HCT116 (cell line): ENCODE data around the gene RPGRIP1. TPM values are rescaled to one million over a fixed set of nuclear protein-coding genes. Genes with fewer than 3 reads are reported as not detected.

ENCODE experiments used
- ATAC-seq: fragments of 200-7000 bp; cut with Tn5 transposase; 2 replicates; pipeline ENCODE4 v1.9.1; 2020; ENCODE audit warnings: mild to moderate bottlenecking, moderate library complexity
- BruUV-seq: library from RNA; stranded (reverse); fragments of 400-500 nt; replicated peaks from 2 replicates; lab custom pipeline; 2021; lab: Mats Ljungman, UMichigan
- CTCF ChIA-PET: fragments of 300-600 bp; sonication (Branson Sonifier 250); formaldehyde crosslinking; loops from one replicate; lab custom pipeline; 2021; ENCODE audit warnings: antibody characterized with exemption; lab: Charles Lee
- POLR2A ChIA-PET: fragments of 300-600, 350-600 bp; sonication (Branson Sonifier 250); formaldehyde crosslinking; loops from one replicate; lab custom pipeline; 2021; ENCODE audit warnings: antibody characterized with exemption; lab: Charles Lee
- RAD21 ChIA-PET, 2 experiments: fragments of 300-600 bp; sonication (Branson Sonifier 250); formaldehyde crosslinking; loops; one replicate each; lab custom pipeline; 2023; ENCODE audit warnings: low total read pairs in 2 of 2; ENCODE audit not compliant: uncharacterized antibody in 2 of 2, unreplicated experiment in 2 of 2, low non-redundant PET in 1 of 2; lab: Charles Lee
- DNase-seq: peaks from one replicate; pipeline ENCODE4 v3.0.0-alpha.2; 2010; ENCODE audit warnings: low read depth, low spot score
- H2AFZ ChIP-seq: fragments of 200-600 bp; shearing (Covaris generic), sonication (generic); 2 replicates; pipeline ENCODE4 v1.6.1; 2017; ENCODE audit warnings: low read depth, mixed run types, mixed read lengths, antibody characterized with exemption, low read length; ENCODE audit not compliant: poor library complexity, severe bottlenecking
- H3K27ac ChIP-seq: 2 replicates; pipeline ENCODE4 v1.5.1; 2012; ENCODE audit warnings: low read depth, low read length
- H3K27me3 ChIP-seq: fragments of 200-600 bp; sonication (generic); 2 replicates; pipeline ENCODE4 v1.6.1; 2016; ENCODE audit warnings: mixed run types, low read length, mixed read lengths; ENCODE audit not compliant: insufficient read depth
- H3K36me3 ChIP-seq, 2 experiments: fragments of 200-500 bp in 1 of 2; fragments of 200-600 bp in 1 of 2; sonication (Bioruptor generic) in 1 of 2; sonication (generic) in 1 of 2; 2 replicates each; pipeline versions ENCODE4 v1.5.1 to v1.6.1; 2014 to 2016; ENCODE audit warnings: low read length in 2 of 2, inconsistent platforms in 1 of 2, mixed read lengths in 1 of 2, mixed run types in 1 of 2; ENCODE audit not compliant: insufficient read depth in 2 of 2, control insufficient read depth in 1 of 2
- H3K4me1 ChIP-seq, 2 experiments: fragments of 200-600 bp in 1 of 2; sonication (generic) in 1 of 2; 2 replicates each; pipeline versions ENCODE4 v1.5.1 to v1.6.1; 2012 to 2017; ENCODE audit warnings: low read length in 2 of 2, inconsistent platforms in 1 of 2, mild to moderate bottlenecking in 1 of 2, mixed read lengths in 1 of 2, mixed run types in 1 of 2, moderate library complexity in 1 of 2; ENCODE audit not compliant: insufficient read depth in 2 of 2, control insufficient read depth in 1 of 2
- H3K4me2 ChIP-seq: fragments of 200-600 bp; sonication (generic); 2 replicates; pipeline ENCODE4 v1.6.1; 2017; ENCODE audit warnings: mixed run types, low read length, mixed read lengths
- H3K4me3 ChIP-seq, 2 experiments: fragments of 200-600 bp in 1 of 2; sonication (generic) in 1 of 2; replicated peaks in 1 of 2; 2 replicates each; pipeline ENCODE4 v1.5.1; 2011 to 2016; ENCODE audit warnings: low read length in 2 of 2, control low read depth in 1 of 2, low read depth in 1 of 2, mild to moderate bottlenecking in 1 of 2, mixed read lengths in 1 of 2, mixed run types in 1 of 2
- H3K79me2 ChIP-seq: fragments of 200-600 bp; sonication (generic); 2 replicates; pipeline ENCODE4 v1.6.1; 2017; ENCODE audit warnings: mild to moderate bottlenecking, mixed run types, low read length, moderate library complexity, mixed read lengths; ENCODE audit not compliant: insufficient read depth
- H3K9ac ChIP-seq: fragments of 200-600 bp; sonication (generic); 2 replicates; pipeline ENCODE4 v1.6.1; 2016; ENCODE audit warnings: low read length, mixed read lengths
- H3K9me2 ChIP-seq: fragments of 200-600 bp; sonication (generic), shearing (Covaris generic); 2 replicates; pipeline ENCODE4 v1.6.1; 2017; ENCODE audit warnings: mixed run types, mild to moderate bottlenecking, moderate library complexity; ENCODE audit not compliant: insufficient read depth
- H3K9me3 ChIP-seq, 2 experiments: fragments of 200-500 bp in 1 of 2; fragments of 200-600 bp in 1 of 2; sonication (Bioruptor generic) in 1 of 2; sonication (generic) in 1 of 2; 2 replicates each; pipeline ENCODE4 v1.6.1; 2014 to 2017; ENCODE audit warnings: low read length in 2 of 2, mixed read lengths in 2 of 2, inconsistent platforms in 1 of 2, low read depth in 1 of 2, mild to moderate bottlenecking in 1 of 2, mixed run types in 1 of 2, moderate library complexity in 1 of 2; ENCODE audit not compliant: control insufficient read depth in 1 of 2, insufficient read depth in 1 of 2
- H4K20me1 ChIP-seq: fragments of 200-600 bp; sonication (generic), shearing (Covaris generic); 2 replicates; pipeline ENCODE4 v1.6.1; 2017; ENCODE audit warnings: mixed run types, mild to moderate bottlenecking, moderate library complexity; ENCODE audit not compliant: insufficient read depth
- CBX3 ChIP-seq: IDR thresholded peaks from 2 replicates; pipeline ENCODE4 v1.6.1; 2012; ENCODE audit warnings: low read depth
- CEBPB ChIP-seq: IDR thresholded peaks from 2 replicates; pipeline ENCODE4 v1.6.1; 2012; ENCODE audit warnings: low read depth
- EGR1 ChIP-seq: IDR thresholded peaks from 2 replicates; pipeline ENCODE4 v1.6.1; 2012; ENCODE audit warnings: low read depth
- ELF1 ChIP-seq: IDR thresholded peaks from 2 replicates; pipeline ENCODE4 v1.6.1; 2012; ENCODE audit warnings: low read depth, borderline replicate concordance
- EZH2phosphoT487 ChIP-seq: fragments of 200-600 bp; IDR thresholded peaks from 2 replicates; pipeline ENCODE4 v1.6.1; 2018; ENCODE audit warnings: antibody characterized with exemption, borderline replicate concordance
- FOSL1 ChIP-seq: IDR thresholded peaks from 2 replicates; pipeline ENCODE4 v1.6.1; 2012; ENCODE audit warnings: low read depth
- POLR2A ChIP-seq: IDR thresholded peaks from 2 replicates; pipeline ENCODE4 v1.7.0; 2011; ENCODE audit warnings: borderline replicate concordance; ENCODE audit not compliant: insufficient read depth, insufficient read length; ENCODE audit errors: extremely low read depth
- POLR2AphosphoS5 ChIP-seq: IDR thresholded peaks from 2 replicates; pipeline ENCODE4 v1.6.1; 2011; ENCODE audit warnings: mild to moderate bottlenecking, low read depth, low read length, moderate library complexity
- RAD21 ChIP-seq: IDR thresholded peaks from 2 replicates; pipeline ENCODE4 v1.6.1; 2012; ENCODE audit warnings: low read depth, mild to moderate bottlenecking
- REST ChIP-seq: IDR thresholded peaks from 2 replicates; pipeline ENCODE4 v1.6.1; 2012; ENCODE audit warnings: low read depth
- SIN3A ChIP-seq: IDR thresholded peaks from 2 replicates; pipeline ENCODE4 v1.6.1; 2012; ENCODE audit warnings: low read depth
- SP1 ChIP-seq: IDR thresholded peaks from 2 replicates; pipeline ENCODE4 v1.6.1; 2012; ENCODE audit warnings: low read depth
- TCF7L2 ChIP-seq: IDR thresholded peaks from 2 replicates; pipeline ENCODE4 v1.7.0; 2011; ENCODE audit warnings: borderline replicate concordance, inconsistent platforms; ENCODE audit not compliant: insufficient read depth, insufficient read length; ENCODE audit errors: extremely low read depth
- YY1 ChIP-seq: IDR thresholded peaks from 2 replicates; pipeline ENCODE4 v1.6.1; 2011; ENCODE audit warnings: low read length, low read depth, moderate library complexity, mild to moderate bottlenecking; ENCODE audit not compliant: insufficient replicate concordance; ENCODE audit errors: extremely low read depth
- ZFX ChIP-seq: fragments of 450-650 bp; IDR thresholded peaks from 2 replicates; pipeline ENCODE4 v1.6.1; 2017
- ZNF274 ChIP-seq: fragments of 200-500 bp; sonication (Bioruptor generic); IDR thresholded peaks from 2 replicates; pipeline ENCODE4 v1.6.1; 2014; ENCODE audit warnings: mild to moderate bottlenecking, low read depth, low read length, inconsistent platforms
- intact Hi-C: fragments of 100-400 bp; cut with micrococcal nuclease; formaldehyde crosslinking; loops from 2 replicates; pipeline ENCODE4 v1.10.0; 2022
- total RNA-seq: library from RNA; stranded (reverse); gene quantifications from one replicate; pipeline ENCODE4 v1.2.1, GENCODE V29; 2021; ENCODE audit not compliant: unreplicated experiment
- TF ChIP-seq, protein P1 (sequence below), 3 experiments: fragments of 200-600 bp in 1 of 3; sonication (generic) in 1 of 3; IDR thresholded peaks in 2 of 3; conservative IDR thresholded peaks in 1 of 3; 2 replicates each; pipeline ENCODE4 v1.5.1; 2012 to 2017; ENCODE audit warnings: low read depth in 2 of 3, low read length in 2 of 3, antibody characterized with exemption in 1 of 3, borderline replicate concordance in 1 of 3, control low read depth in 1 of 3, mild to moderate bottlenecking in 1 of 3, mixed read lengths in 1 of 3, mixed run types in 1 of 3, moderate library complexity in 1 of 3; ENCODE audit not compliant: insufficient read depth in 1 of 3
- TF ChIP-seq, protein P2 (sequence below): IDR thresholded peaks from 2 replicates; pipeline ENCODE4 v1.6.1; 2012

Gene RPGRIP1
- total RNA-seq, 1 experiment from 2014 or later, result not detected

- Histone ChIP-seq H3K36me3 (peaks cover 28 to 35% of the 10 kb centered on the region in 2 experiments), H3K9me2 (no peaks in the 10 kb centered on the region), H3K4me3 (peak within 1 kb of the TSS; percentile 91 to 98), H3K27me3 (no peaks in the 10 kb centered on the region), H3K4me2 (peak within 1 kb of the TSS; percentile 95), H3K9ac (peak within 1 kb of the TSS; percentile 100), H4K20me1 (peaks cover 37% of the 10 kb centered on the region), H2AFZ (peak within 1 kb of the TSS; percentile 29), H3K79me2 (peaks cover 49% of the 10 kb centered on the region), H3K9me3 (no peaks in the 10 kb centered on the region), H3K4me1 (peaks cover 14 to 44% of the 10 kb centered on the region in 2 experiments), H3K27ac (peak within 1 kb of the TSS; percentile 65)
- ChIA-PET RAD21 (interaction anchor here in 1 of 2 experiments (0.7 kb wide), 1 partner anchor 26 kb away, joined by 3 read pairs; no protein-coding TSS in a partner anchor), POLR2A (interaction anchor here (0.7 kb wide), 1 partner anchor 89 kb away, joined by 7 read pairs; no protein-coding TSS in a partner anchor), CTCF (no interaction called here)
- BruUV-seq, result no TSS peak
- peak; percentile 93 for ATAC-seq
- intact Hi-C loops, result no loop called here
- TF ChIP-seq, protein P1, sequence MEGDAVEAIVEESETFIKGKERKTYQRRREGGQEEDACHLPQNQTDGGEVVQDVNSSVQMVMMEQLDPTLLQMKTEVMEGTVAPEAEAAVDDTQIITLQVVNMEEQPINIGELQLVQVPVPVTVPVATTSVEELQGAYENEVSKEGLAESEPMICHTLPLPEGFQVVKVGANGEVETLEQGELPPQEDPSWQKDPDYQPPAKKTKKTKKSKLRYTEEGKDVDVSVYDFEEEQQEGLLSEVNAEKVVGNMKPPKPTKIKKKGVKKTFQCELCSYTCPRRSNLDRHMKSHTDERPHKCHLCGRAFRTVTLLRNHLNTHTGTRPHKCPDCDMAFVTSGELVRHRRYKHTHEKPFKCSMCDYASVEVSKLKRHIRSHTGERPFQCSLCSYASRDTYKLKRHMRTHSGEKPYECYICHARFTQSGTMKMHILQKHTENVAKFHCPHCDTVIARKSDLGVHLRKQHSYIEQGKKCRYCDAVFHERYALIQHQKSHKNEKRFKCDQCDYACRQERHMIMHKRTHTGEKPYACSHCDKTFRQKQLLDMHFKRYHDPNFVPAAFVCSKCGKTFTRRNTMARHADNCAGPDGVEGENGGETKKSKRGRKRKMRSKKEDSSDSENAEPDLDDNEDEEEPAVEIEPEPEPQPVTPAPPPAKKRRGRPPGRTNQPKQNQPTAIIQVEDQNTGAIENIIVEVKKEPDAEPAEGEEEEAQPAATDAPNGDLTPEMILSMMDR (IDR thresholded peaks at IDR 0.05 in 2 of 3, conservative IDR thresholded peaks at IDR 0.05 in 1 of 3; ENCODE audit: borderline replicate concordance in 1 of 3, insufficient read depth in 1 of 3, low read depth in 2 of 3, low read length in 2 of 3), result no peak
- no peak for TF ChIP-seq FOSL1
- TF ChIP-seq TCF7L2, result peak; percentile 29
- TF ChIP-seq EGR1, result peak; percentile 89
- peak; percentile 71 for TF ChIP-seq ZFX
- no peak for TF ChIP-seq ZNF274
- peak; percentile 36; the same call in 1 of the 2 replicates for TF ChIP-seq ELF1
- no peak for TF ChIP-seq CBX3
- peak; percentile 92 for TF ChIP-seq YY1
- TF ChIP-seq, protein P2, sequence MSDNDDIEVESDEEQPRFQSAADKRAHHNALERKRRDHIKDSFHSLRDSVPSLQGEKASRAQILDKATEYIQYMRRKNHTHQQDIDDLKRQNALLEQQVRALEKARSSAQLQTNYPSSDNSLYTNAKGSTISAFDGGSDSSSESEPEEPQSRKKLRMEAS, result peak; percentile 65
- TF ChIP-seq RAD21, result no peak
- peak; percentile 88 for TF ChIP-seq POLR2A
- TF ChIP-seq SIN3A, result peak; percentile 83; the same call in 1 of the 2 replicates
- no peak for TF ChIP-seq REST
- peak; percentile 100 for TF ChIP-seq SP1
- TF ChIP-seq POLR2AphosphoS5, result peak; percentile 92
- no peak for TF ChIP-seq CEBPB
- no peak for TF ChIP-seq EZH2phosphoT487
- peak; percentile 100 for DNase-seq
Measured at GRCh38 chr14:21269252-21270046, 10.4 kb upstream of the RPGRIP1 start, which contains the start of gene HNRNPC. HNRNPC (minus strand) TSS chr14:21269442; CDS start chr14:21234193, 35,249 bp downstream.
